K562 (cell line): ENCODE data around the gene RASSF1. TPM values are rescaled to one million over a fixed set of nuclear protein-coding genes. Genes with fewer than 3 reads are reported as not detected.
A peak's percentile ranks its signal among the peaks of the same experiment; 100 is the strongest.

Experiments used
- ATAC-seq: fragments of 200-7000 bp; cut with Tn5 transposase; 3 replicates; pipeline ENCODE4 v1.9.1; 2020; ENCODE audit warnings: moderate library complexity
- BruUV-seq: library from RNA; stranded (reverse); fragments of 400-500 nt; replicated peaks from 2 replicates; lab custom pipeline; 2021; lab: Mats Ljungman, UMichigan
- CTCF ChIA-PET: fragments of 300-600 bp; formaldehyde crosslinking; extraction: SDS; loops from one replicate; lab custom pipeline; 2021; ENCODE audit warnings: low intra/inter-chr PET ratio; lab: Yijun Ruan, JAX
- POLR2A ChIA-PET: fragments of 300-600, 350-650 bp; sonication (Branson Sonifier 250); formaldehyde crosslinking; extraction: SDS; loops from one replicate; lab custom pipeline; 2021; ENCODE audit warnings: antibody characterized with exemption, inconsistent platforms; lab: Yijun Ruan, JAX
- DNase-seq, 4 experiments: peaks; one replicate each; pipeline versions ENCODE4 v3.0.0 to v3.0.0-alpha.2; 2011 to 2018; ENCODE audit warnings: low spot score in 3 of 4, mixed read lengths in 3 of 4; ENCODE audit errors: extremely low read depth in 1 of 4
- FAIRE-seq: peaks from 2 replicates; lab custom pipeline; 2011; peaks lifted over from hg19 to GRCh38; lab: Jason Lieb, UNC
- H2AFZ ChIP-seq: 2 replicates; pipeline ENCODE4 v1.6.0; 2011; ENCODE audit warnings: low read depth, low read length, control low read depth, inconsistent platforms
- H3K27ac ChIP-seq: fragments of 200-600 bp; 3 replicates; pipeline ENCODE4 v1.8.0; 2011; ENCODE audit warnings: low read depth, mild to moderate bottlenecking, control low read depth, inconsistent platforms, low read length, moderate library complexity, mixed read lengths; ENCODE audit errors: extremely low read depth
- H3K27me3 ChIP-seq, 2 experiments: fragments of 300-600 bp in 1 of 2; 2 replicates in 1 of 2; 3 replicates in 1 of 2; pipeline versions ENCODE4 v1.6.0 to v1.8.0; 2011; ENCODE audit warnings: inconsistent platforms in 2 of 2, low read length in 2 of 2, mild to moderate bottlenecking in 1 of 2, mixed read lengths in 1 of 2, moderate library complexity in 1 of 2; ENCODE audit not compliant: control insufficient read depth in 2 of 2, insufficient read depth in 2 of 2
- H3K36me3 ChIP-seq: fragments of 300-600 bp; 3 replicates; pipeline ENCODE4 v1.8.0; 2011; ENCODE audit warnings: mild to moderate bottlenecking, low read length, inconsistent platforms; ENCODE audit not compliant: control insufficient read depth, insufficient read depth
- H3K4me1 ChIP-seq, 2 experiments: fragments of 200-600 bp in 1 of 2; replicated peaks in 1 of 2; 2 replicates in 1 of 2; 3 replicates in 1 of 2; pipeline versions ENCODE4 v1.5.1 to v1.8.0; 2011; ENCODE audit warnings: inconsistent platforms in 2 of 2, low read length in 2 of 2, mild to moderate bottlenecking in 1 of 2, mixed read lengths in 1 of 2, moderate library complexity in 1 of 2; ENCODE audit not compliant: control insufficient read depth in 2 of 2, insufficient read depth in 2 of 2
- H3K4me2 ChIP-seq: 2 replicates; pipeline ENCODE4 v1.6.1; 2011; ENCODE audit warnings: low read length, control low read depth, inconsistent platforms, mixed read lengths; ENCODE audit not compliant: insufficient read depth
- H3K4me3 ChIP-seq: fragments of 200-600 bp; sonication (generic), shearing (Covaris generic); 2 replicates; pipeline ENCODE4 v1.5.1; 2016; ENCODE audit warnings: control low read depth, inconsistent platforms
- H3K79me2 ChIP-seq: fragments of 200-600 bp; 3 replicates; pipeline ENCODE4 v1.8.0; 2011; ENCODE audit warnings: low read length, inconsistent platforms; ENCODE audit not compliant: control insufficient read depth, insufficient read depth
- H3K9ac ChIP-seq, 2 experiments: 2 replicates each; pipeline versions ENCODE4 v1.6.0 to v1.6.1; 2011; ENCODE audit warnings: low read depth in 2 of 2, low read length in 2 of 2, control low read depth in 1 of 2, inconsistent platforms in 1 of 2, mild to moderate bottlenecking in 1 of 2, mixed read lengths in 1 of 2; ENCODE audit not compliant: insufficient read depth in 1 of 2
- H3K9me1 ChIP-seq: one replicate; pipeline ENCODE4 v1.6.0; 2011; ENCODE audit warnings: inconsistent platforms, mild to moderate bottlenecking, low read length, moderate library complexity; ENCODE audit not compliant: control insufficient read depth, insufficient read depth
- H3K9me3 ChIP-seq: replicated peaks from 2 replicates; pipeline ENCODE4 v1.5.1; 2011; ENCODE audit warnings: low read depth, low read length, inconsistent platforms; ENCODE audit not compliant: control insufficient read depth, insufficient read depth
- H4K20me1 ChIP-seq: replicated peaks from 2 replicates; pipeline ENCODE4 v1.6.1; 2011; ENCODE audit warnings: low read length, inconsistent platforms, mixed read lengths; ENCODE audit not compliant: control insufficient read depth, insufficient read depth
- ARNT ChIP-seq, 2 experiments: fragments of 450-650 bp; IDR thresholded peaks; 2 replicates each; pipeline ENCODE4 v1.6.1; 2016; ENCODE audit warnings: mild to moderate bottlenecking in 1 of 2
- ATF7 ChIP-seq: fragments of 450-650 bp; IDR thresholded peaks from 2 replicates; pipeline ENCODE4 v1.7.1; 2014; ENCODE audit warnings: mild to moderate bottlenecking, moderate library complexity
- CCAR2 ChIP-seq: fragments of 200-400 bp; formaldehyde crosslinking; IDR thresholded peaks from 2 replicates; pipeline ENCODE4 v1.6.1; 2017; ENCODE audit warnings: mild to moderate bottlenecking, low read depth, low read length
- HDAC2 ChIP-seq: fragments of 450-650 bp; IDR thresholded peaks from 2 replicates; pipeline ENCODE4 v1.6.1; 2016; ENCODE audit warnings: mild to moderate bottlenecking
- MBD2 ChIP-seq: sonication (generic); IDR thresholded peaks from 2 replicates; pipeline ENCODE4 v1.6.1; 2016; ENCODE audit warnings: low read depth, borderline replicate concordance
- MXI1 ChIP-seq: IDR thresholded peaks from 2 replicates; pipeline ENCODE4 v1.6.1; 2011; ENCODE audit warnings: low read depth, mild to moderate bottlenecking, improper control_type of control experiment, low read length
- NFRKB ChIP-seq: fragments of 450-650 bp; IDR thresholded peaks from 2 replicates; pipeline ENCODE4 v1.6.1; 2016; ENCODE audit warnings: low read depth
- SP2 ChIP-seq: IDR thresholded peaks from 2 replicates; pipeline ENCODE4 v1.6.1; 2011; ENCODE audit warnings: mild to moderate bottlenecking, low read depth, low read length, moderate library complexity; ENCODE audit not compliant: poor library complexity, severe bottlenecking; ENCODE audit errors: extremely low read depth
- ZNF239 ChIP-seq: fragments of 250-450 bp; sonication (Bioruptor Pico); IDR thresholded peaks from 2 replicates; pipeline ENCODE4 v1.4.0; 2020; ENCODE audit warnings: mild to moderate bottlenecking
- ZNF551 ChIP-seq: fragments of 250-450 bp; sonication (Bioruptor Pico); IDR thresholded peaks from 2 replicates; pipeline ENCODE4 v1.5.0; 2021; ENCODE audit warnings: mild to moderate bottlenecking, moderate library complexity
- WGBS: fragments of 100-300 bp; shearing (Covaris generic); methylation state at CpG from one replicate; pipeline ENCODE4 v1.1.6; 2016; ENCODE audit warnings: low coverage, mixed read lengths; ENCODE audit not compliant: insufficient coverage; ENCODE audit errors: missing lambda C conversion rate; 5-methylcytosine and 5-hydroxymethylcytosine counted together
- in situ Hi-C: fragments of 300-500 bp; cut with MboI; formaldehyde crosslinking; loops from 4 replicates; pipeline ENCODE4 v1.15.0; 2018; ENCODE audit warnings: inconsistent platforms, mixed read lengths
- intact Hi-C: fragments of 100-400 bp; cut with micrococcal nuclease; formaldehyde crosslinking; loops from 2 replicates; pipeline ENCODE4 v1.14.2; 2022
- polyA plus RNA-seq, 8 experiments: library from polyadenylated mRNA; depleted of rRNA in 4 of 8; stranded (reverse) in 5 of 8; unstranded in 3 of 8; fragments of >200 nt; fragmentation: Nextera tagmentation in 2 of 8; fragmentation: Illumina TruSeq in 1 of 8; extraction: Ambion mirVana in 2 of 8; extraction: Trizol in 1 of 8; gene quantifications; 2 replicates each; pipeline versions ENCODE4 v1.2.1 to v1.2.3, GENCODE V29; 2011 to 2014; ENCODE audit warnings: inconsistent platforms in 1 of 8, missing spikeins in 1 of 8
- total RNA-seq, 7 experiments: library from RNA; depleted of rRNA in 6 of 7; stranded (reverse); fragments of >200 nt in 6 of 7; fragmentation: Illumina TruSeq in 2 of 7; extraction: Trizol in 2 of 7; gene quantifications; 2 replicates each; pipeline versions ENCODE4 v1.2.1 to v1.2.3, GENCODE V29; 2011 to 2021; ENCODE audit warnings: low replicate concordance in 1 of 7
- TF ChIP-seq, protein P1 (sequence below): fragments of 450-650 bp; IDR thresholded peaks from 2 replicates; pipeline ENCODE4 v1.6.1; 2017; ENCODE audit warnings: mild to moderate bottlenecking, moderate library complexity
- TF ChIP-seq, protein P2 (sequence below), 2 experiments: IDR thresholded peaks in 1 of 2; conservative IDR thresholded peaks in 1 of 2; 2 replicates each; pipeline ENCODE4 v1.6.1; 2016; ENCODE audit warnings: low read depth in 2 of 2, mild to moderate bottlenecking in 1 of 2, missing compliant biosample characterization in 1 of 2, missing genetic modification characterization in 1 of 2, moderate library complexity in 1 of 2

Gene RASSF1
- total and polyA plus RNA-seq, 9 of the 15 experiments (the other 6 are each of a cell fraction or from before 2014, with no cell fraction given): 3.6 to 57.1 (median 24.6) TPM

DNA sequence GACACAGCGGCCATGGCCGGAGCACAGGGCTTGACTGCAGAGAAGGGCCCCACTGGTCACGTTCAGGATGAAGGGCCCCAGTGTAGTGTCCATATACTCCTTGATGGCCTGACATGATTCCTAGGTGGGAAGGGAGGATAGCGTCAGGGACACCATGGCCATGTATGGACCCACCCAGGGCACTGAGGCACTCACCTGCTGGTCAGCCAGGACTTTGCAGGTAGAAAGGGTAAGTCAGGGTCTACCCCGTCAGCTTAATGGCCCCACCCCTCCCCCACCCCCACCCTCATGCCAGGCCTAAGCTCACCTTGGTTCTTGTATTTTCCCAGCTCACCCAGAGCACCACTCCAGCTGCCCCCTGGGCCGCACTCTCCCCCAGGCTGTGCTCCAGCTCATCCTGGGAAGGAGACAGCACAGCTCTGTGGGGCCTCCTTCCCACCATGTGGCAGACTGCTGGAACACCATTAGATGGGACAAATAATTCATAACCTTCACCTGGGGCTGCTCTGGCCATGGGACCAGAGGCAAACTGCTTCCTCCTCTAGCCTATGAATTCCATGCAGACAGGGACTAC, 39.9 kb downstream of the RASSF1 start:
- Histone ChIP-seq H3K9me1 (no peaks in the 10 kb centered on the region), H3K9ac (peak overlapping the region; percentile 87 to 94), H3K27ac (peak overlapping the region; percentile 99), H3K79me2 (peaks cover 49% of the 10 kb centered on the region), H3K36me3 (peaks cover 19% of the 10 kb centered on the region; the same call in 2 of the 3 replicates), H3K4me2 (peak overlapping the region; percentile 94), H3K9me3 (no peaks in the 10 kb centered on the region), H3K4me1 (peaks cover 25 to 62% of the 10 kb centered on the region in 2 experiments; a peak in 4 of 5 replicates), H2AFZ (no peak overlapping the region), H3K27me3 (no peaks in the 10 kb centered on the region), H4K20me1 (no peaks in the 10 kb centered on the region), H3K4me3 (peak overlapping the region; percentile 83)
- POLR2A ChIA-PET: no interaction called here
- 73% methylated on average over 5 of the region's 6 CpGs for WGBS
- BruUV-seq: no TSS peak
- FAIRE-seq (peak; percentile 23), ATAC-seq (no peak), DNase-seq (no peak)
- CTCF ChIA-PET: no interaction called here
- intact Hi-C loops: no loop called here
- in situ Hi-C loops: no loop called here
- TF ChIP-seq MBD2 (no peak), MXI1 (no peak), ZNF239 (CRISPR knock-in tag) (no peak), ARNT (IDR thresholded peaks at IDR 0.05) (no peak), CCAR2 (no peak), NFRKB (no peak; the same call in 1 of the 2 replicates), HDAC2 (no peak), ZNF551 (CRISPR knock-in tag) (no peak), ATF7 (no peak), SP2 (no peak)
- TF ChIP-seq, protein P1, sequence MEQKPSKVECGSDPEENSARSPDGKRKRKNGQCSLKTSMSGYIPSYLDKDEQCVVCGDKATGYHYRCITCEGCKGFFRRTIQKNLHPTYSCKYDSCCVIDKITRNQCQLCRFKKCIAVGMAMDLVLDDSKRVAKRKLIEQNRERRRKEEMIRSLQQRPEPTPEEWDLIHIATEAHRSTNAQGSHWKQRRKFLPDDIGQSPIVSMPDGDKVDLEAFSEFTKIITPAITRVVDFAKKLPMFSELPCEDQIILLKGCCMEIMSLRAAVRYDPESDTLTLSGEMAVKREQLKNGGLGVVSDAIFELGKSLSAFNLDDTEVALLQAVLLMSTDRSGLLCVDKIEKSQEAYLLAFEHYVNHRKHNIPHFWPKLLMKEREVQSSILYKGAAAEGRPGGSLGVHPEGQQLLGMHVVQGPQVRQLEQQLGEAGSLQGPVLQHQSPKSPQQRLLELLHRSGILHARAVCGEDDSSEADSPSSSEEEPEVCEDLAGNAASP: no peak
- TF ChIP-seq, protein P2, sequence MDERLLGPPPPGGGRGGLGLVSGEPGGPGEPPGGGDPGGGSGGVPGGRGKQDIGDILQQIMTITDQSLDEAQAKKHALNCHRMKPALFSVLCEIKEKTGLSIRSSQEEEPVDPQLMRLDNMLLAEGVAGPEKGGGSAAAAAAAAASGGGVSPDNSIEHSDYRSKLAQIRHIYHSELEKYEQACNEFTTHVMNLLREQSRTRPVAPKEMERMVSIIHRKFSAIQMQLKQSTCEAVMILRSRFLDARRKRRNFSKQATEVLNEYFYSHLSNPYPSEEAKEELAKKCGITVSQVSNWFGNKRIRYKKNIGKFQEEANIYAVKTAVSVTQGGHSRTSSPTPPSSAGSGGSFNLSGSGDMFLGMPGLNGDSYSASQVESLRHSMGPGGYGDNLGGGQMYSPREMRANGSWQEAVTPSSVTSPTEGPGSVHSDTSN (CRISPR knock-in tag; IDR thresholded peaks at IDR 0.05; ENCODE audit: low read depth): no peak
- TF ChIP-seq, protein P2 (tag; conservative IDR thresholded peaks at IDR 0.05; ENCODE audit: low read depth): no peak
